HG02610 (cell line): ENCODE measurements around the gene GRAMD2B.
"Not testable (repeated sequence)": the region's sequence is repeated elsewhere in the genome, so short reads cannot be mapped to it uniquely, and the experiment has no call there.

ENCODE experiments used
- ATAC-seq: cut with Tn5 transposase; IDR thresholded peaks from one replicate; pipeline ENCODE4 v1.9.1; 2021; ENCODE audit warnings: mild to moderate bottlenecking, moderate library complexity; ENCODE audit not compliant: unreplicated experiment

GRAMD2B gene, protein sequence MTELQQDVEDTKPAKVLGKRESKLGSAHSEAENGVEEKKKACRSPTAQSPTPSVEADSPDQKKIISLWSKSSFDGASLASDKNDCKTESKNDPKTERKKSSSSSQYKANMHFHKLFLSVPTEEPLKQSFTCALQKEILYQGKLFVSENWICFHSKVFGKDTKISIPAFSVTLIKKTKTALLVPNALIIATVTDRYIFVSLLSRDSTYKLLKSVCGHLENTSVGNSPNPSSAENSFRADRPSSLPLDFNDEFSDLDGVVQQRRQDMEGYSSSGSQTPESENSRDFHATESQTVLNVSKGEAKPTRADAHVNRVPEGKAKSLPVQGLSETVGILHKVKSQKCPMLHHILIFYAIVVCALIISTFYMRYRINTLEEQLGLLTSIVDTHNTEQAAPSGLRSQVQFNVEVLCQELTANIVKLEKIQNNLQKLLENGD

DNA sequence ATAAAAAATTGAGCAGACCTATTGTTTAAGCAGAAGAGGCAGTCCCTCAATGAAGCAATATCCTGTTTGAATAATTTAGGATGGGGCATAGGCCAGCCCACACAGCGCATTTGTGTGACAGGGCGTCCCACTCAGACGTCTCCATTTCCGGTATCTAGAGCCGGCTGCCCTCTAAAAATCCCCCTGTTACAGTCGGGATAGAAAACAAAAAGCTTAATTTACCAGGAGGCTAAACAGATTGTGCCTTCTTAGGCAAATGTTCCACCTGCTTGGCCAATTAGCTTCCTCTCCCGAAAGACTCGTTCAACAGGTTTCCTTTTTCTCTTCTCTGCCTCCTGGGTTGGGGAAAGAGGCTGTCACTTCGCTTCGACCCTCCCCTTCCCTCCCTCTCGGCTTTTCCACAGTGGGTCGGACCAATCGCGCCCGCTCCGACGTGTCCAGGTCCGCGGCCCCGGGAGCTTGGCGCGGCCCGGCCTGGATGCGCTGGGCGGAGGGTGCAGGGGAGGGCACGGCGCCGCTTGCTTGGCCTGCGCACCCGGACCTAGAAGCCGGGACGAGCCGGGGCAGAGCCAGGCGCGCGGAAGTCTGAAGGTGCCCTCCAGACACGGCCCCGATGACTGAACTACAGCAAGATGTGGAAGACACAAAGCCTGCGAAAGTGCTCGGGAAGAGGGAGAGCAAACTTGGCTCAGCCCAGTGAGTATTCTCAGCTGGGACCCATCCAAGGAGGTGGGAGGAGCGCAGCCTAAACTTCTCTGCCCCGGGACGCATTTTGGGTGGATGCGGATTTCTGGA is at the start of gene GRAMD2B:
GRAMD2B (plus strand) TSS at position 416 of the 795 bp plus-strand sequence; CDS start at position 614, 198 bp downstream.
- peak; percentile 89 for ATAC-seq

DNA sequence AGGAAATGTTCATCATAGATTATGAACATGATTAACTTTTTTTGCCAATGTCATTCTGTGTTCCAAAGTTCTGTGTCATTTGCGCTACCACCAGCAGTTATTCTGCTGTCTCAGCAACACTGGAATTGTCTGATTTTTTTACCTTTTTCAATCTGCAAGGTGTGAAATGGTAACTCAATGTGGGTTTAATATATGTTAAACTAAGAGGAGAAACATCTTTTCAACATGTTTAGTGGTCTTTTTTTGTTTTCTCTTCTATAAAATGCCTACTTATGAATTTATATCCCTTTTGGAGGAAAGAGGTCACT is 49.1 kb upstream of the GRAMD2B start:
- ATAC-seq, result no peak

DNA sequence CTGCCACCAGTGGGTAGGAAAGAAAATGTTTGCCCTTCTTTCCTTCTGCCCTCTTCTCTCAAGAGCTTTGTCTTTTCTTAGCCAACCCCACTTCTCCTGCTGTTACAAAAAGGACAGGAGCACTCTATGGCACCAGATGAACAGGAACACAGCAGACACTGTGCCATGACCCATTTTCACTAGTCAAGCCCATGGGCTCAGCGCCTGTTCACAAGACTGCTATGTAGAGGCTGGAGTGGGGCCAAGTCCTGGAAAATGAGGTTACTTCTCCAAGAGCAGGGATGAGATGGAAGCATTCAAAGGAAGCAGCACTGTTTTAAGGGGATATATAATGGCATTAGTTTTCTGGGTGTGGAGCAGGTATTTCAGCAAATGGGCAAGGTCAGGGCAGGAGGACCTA is 46.8 kb upstream of the GRAMD2B start:
- ATAC-seq, result no peak

DNA sequence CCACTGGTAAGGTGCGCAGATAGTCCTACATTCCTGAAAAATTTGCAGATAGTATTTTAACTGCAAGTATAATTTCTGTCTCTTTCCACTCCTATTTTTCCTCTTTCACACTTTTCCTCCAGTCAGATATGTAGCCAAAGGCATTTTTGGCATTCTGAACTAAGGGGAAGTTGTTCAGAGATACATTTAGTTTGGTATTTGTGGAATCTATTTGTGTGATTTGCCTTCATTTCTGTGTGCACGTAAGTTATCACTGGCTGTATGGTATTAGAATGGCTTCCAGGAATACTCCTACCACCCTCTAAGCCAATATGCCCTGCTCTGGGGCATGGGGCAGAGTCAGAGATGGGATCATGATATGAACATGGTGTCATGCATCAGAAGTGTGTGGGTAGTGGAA is 45.8 kb upstream of the GRAMD2B start:
- ATAC-seq, result no peak

DNA sequence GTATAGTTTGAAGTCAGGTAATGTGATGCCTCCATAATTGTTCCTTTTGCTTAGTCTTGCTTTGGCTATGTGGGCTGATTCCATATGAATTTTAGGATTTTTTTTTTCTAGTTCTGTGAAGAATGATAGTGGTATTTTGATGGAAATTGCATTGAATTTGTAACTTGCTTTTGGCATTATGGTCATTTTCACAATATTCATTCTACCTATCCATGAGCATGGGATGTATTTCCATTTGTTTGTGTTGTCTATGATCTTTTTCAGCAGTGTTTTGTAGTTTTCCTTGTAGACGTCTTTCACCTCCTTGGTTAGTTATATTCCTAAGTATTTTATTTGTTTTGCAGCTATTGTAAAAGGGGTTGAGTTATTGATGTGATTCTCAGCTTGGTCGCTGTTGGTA is 42.9 kb upstream of the GRAMD2B start:
- ATAC-seq, result not testable (repeated sequence)

DNA sequence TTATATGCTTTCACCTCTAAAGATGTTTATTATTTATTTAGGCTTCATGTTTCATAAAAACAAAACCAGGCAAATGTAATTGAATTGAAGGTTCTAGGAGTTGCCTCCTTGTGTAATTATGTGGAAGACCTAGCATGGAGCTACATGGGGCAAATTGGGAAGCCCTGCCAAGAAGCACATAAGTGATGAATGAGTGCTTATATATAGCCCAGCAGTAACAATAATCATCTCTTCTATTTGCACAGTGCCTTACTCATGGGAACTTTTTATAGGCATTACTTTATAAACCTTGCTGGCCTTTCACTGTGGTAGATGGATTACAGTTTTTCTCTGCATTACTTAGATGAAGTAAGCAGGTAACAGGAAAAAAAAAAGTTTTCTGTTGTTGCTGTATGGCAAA is 40.0 kb upstream of the GRAMD2B start:
- ATAC-seq, result no peak

DNA sequence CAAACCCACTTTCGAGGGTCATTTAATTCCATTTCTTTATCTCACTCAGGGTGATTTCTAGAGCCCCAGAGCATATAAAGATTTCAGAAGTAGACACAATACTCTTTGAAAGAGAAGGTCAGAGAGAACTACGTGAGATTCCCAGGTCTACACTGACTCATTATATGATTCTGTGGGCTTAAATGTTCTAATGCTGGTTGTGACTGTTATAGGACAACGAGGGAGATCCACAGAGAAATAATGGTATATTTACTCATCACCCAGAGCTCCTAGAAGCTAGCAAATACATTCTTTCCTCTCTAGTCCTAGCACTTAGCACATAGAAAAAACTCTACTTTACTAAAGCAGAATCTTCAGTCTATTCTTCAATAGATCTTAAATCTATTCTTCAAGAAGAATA is 39.4 kb upstream of the GRAMD2B start:
- no peak for ATAC-seq

DNA sequence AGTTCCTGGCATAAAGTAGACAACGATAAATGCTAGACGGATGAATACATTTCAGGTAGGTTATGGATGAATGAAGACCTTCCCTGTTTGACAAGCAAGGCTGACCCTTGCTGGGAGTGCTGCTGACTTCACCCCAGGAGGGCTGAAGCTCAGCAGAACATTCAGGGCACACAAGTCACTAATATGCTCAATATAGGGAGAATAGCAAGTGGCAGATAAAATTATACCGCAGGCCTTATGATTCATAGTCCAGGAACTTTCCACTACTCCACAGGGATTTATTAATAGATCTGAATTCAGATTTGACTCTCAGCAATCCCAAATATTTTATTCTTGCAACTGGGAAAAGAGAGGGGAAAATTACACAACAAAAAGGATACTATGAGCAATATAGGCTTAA is 38.2 kb upstream of the GRAMD2B start:
- ATAC-seq, result no peak

DNA sequence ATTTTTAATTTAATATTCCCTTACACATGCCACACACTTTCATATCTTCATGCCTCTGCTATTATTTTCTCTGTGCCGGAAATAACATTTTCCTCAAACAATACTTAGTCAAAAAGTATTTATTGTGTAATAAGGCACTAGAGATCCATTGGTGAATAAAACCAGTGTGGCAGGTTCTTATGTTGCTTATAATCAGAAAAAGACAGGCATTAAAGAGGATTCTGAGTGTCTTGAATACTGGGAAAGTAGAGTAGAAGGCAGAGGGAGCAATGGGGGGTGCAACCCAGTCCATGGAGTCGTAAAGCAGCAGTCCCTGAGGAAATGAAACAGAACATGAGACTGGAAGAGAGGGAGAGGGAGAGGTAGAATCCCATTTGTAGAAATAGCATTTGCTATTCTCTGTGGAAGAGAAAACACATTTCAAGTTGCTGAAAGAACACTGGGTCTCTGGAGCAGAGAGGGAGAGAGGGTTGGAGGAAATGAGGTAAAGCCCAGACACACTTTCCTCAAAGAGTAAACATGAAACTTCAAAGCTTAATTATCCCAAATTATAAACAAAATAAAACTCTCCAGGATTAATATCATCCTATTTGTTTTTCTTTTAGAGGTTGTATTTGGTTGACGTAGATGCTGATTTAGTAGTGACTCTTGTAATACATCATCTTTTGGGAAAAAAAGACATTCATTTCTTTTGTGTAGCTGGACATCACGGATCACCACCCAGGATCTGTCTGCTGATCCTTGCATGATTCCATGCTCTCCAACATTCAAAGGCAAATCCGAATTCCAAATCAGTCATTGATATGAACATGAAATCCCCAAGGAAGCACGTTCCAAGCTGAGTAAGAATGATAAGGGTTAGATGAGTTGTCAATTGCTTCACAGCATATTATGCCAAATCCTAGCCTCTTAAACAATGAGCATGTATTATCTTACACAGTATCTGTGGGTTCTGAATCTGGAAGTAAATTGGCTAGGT is 37.4 kb upstream of the GRAMD2B start:
- ATAC-seq, result no peak

DNA sequence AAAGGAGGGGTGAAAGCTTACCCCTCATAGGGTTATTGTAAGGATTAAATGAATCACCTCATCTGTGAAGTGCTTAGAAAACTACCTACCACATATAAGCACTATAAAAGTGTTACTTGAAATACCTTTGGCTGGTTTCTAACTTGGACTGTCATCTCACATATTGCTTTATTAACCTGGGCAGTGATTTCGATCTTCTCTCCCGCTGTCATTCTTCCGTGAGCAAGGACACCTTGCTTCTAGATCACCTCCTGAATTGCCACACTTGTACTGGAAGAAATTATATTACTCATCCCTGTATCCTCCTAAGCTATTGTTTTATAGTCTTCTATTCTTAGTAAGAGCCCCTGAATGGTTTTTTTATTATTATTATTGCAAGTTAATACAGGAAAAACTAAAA is 34.0 kb upstream of the GRAMD2B start:
- ATAC-seq, result no peak

DNA sequence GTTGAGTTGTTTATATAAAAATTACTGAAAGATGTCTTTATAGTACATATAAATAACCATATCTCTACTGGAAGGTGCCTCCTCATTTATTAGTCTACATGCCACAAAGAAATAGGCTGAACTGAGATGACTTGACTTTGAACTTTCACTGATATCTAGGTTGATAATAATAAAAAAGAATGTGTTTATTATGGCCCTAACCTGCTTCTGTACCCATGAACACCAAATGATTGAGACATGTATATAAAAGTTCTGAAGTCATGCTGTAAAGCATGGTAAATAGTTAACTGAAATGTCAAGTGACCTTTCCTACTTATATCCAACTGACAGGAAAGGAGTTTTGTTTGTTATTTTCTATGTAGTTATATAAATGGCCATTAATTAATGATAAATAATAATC is 33.2 kb upstream of the GRAMD2B start:
- ATAC-seq, result no peak

DNA sequence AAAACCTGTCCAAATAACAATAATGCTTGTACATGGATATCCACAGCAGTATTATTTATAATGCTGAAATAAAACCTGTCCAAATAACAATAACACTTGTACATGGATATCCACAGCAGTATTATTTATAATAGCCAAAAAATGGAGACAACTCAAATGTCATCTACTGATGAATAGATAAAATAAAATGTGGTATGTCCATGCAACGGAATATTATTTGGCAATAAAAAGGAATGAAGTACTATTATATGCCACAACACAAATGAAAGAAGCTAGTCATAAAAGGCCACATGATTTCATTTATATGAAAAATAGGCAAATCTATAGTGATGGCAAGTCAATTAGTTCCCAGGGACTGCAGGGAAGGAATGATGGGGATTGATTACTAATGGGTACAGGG is 31.8 kb upstream of the GRAMD2B start:
- ATAC-seq, result no peak

DNA sequence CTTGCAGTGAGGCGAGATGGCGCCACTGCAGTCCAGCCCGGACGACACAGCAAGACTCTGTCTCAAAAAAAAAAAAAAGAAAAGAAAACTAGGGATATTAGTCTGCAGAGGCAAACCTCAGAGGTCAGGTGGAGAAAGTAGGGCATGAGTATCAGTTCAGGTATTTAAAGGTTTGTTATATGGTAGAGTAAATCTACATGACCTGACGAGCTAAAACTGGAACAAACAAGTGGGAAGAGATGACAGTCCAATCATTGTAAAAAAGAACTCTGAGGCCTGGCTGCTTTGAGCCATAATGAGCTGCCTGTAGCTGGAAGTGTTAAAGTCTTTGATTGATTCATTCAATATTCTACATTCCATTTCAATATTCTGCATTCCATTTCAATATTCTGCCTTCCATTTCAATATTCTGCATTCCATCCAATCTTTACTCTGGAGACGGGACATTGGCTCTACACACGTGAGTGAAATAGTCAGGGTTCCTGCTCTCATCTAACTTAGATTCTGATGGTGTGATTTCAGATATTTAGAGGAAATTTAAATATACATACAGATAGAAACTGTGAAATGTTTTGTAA is 28.9 kb upstream of the GRAMD2B start:
- no peak for ATAC-seq

DNA sequence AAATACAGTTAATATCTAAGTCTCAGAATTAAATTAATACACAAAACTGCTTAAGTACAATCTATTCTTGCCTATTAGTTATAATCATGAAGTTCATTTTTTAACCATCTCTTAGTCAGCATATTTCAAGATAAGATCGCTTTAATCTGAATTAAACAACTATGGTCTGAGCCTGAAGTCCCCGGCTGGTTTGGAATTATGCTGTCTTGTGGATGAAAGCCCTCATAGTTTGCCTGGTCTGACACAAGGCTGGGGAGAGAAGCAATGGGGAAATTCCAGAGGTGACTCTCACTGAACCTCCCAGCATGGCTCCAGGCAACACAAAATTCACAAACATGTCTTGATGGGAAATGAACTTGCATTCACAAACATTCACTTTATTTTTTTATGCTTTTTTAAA is 28.0 kb upstream of the GRAMD2B start:
- ATAC-seq, result no peak

DNA sequence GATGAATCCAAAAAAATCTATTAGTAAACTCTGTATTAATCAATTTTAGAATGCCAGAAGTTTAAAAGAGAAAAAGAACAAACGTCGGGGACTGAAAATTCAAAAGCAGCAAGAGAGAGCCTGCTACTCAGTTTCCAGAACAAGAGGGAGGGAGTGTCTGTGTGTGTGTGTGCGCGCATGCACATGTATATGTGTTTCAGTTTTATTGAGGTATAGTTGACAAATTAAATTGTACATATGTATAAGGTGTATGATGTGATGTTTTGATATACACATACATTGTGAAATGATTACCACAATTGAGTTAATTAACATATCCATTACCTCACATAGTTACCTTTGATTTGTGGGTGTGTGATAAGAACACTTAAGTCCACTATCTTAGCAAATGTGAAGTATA is 27.6 kb upstream of the GRAMD2B start:
- no peak for ATAC-seq

DNA sequence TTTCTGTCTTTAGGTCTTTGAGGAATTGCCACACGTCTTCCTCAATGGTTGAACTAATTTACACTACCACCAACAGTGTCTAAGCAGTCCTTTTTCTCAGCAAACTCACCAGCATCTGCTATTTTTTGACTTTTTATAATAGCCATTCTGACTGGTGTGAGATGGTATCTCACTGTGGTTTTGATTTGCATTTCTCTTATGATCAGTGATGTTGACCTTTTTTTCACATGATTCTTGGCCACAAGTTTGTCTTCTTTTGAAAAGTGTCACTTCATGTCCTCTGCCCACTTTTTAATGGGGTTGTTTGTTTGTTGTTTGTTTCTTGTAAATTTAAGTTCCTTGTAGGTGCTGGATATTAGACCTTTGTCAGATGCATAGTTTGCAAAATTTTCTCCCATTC is 26.5 kb upstream of the GRAMD2B start:
- ATAC-seq, result peak; percentile 49

DNA sequence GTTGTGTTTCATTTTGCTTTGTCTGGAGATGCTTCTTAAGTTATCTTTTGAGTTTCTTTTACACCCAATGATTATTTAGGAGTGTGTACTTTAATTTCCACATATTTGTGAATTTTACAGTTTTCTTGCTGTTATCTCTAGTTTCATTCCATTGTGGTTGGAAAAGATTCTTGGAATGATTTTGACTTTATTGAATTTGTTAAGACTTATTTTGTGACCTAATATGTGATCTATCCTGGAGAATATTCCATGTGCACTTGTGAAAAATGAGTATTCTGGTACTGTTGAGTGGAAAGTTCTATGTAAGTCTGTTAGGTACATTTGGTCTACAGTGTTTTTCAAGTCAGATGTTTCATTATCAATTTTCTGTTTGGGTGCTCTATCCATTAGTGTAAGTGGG is 24.4 kb upstream of the GRAMD2B start:
- ATAC-seq, result no peak

DNA sequence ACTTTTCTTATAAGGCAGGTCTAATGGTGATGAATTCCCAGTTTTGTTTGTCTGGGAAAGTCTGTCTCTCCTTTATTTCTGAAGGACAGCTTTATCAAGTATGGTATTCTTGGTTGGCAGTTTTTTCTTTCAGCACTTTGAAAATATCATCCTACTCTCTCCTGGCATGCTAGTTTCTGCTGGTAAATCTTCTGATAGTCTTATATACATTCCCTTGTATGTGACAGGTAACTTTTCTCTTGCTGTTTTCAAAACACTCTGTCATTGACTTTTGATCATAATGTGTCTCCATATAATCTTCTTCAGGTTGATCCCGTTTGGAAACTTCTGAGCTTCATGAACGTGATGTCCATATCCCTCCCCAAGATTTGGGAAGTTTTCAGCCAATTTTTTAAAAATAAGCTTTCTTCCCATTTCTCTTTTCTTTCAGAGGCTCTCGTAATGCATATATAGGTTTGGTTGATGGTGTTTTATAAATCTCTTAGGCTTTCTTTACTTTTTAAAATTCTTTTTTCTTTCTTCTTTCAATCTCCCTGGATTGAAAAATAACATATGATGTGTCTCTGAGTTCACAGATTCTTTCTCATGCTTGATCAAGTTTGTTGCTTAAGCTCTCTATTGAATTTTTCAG is 22.5 kb upstream of the GRAMD2B start:
- ATAC-seq, result no peak

DNA sequence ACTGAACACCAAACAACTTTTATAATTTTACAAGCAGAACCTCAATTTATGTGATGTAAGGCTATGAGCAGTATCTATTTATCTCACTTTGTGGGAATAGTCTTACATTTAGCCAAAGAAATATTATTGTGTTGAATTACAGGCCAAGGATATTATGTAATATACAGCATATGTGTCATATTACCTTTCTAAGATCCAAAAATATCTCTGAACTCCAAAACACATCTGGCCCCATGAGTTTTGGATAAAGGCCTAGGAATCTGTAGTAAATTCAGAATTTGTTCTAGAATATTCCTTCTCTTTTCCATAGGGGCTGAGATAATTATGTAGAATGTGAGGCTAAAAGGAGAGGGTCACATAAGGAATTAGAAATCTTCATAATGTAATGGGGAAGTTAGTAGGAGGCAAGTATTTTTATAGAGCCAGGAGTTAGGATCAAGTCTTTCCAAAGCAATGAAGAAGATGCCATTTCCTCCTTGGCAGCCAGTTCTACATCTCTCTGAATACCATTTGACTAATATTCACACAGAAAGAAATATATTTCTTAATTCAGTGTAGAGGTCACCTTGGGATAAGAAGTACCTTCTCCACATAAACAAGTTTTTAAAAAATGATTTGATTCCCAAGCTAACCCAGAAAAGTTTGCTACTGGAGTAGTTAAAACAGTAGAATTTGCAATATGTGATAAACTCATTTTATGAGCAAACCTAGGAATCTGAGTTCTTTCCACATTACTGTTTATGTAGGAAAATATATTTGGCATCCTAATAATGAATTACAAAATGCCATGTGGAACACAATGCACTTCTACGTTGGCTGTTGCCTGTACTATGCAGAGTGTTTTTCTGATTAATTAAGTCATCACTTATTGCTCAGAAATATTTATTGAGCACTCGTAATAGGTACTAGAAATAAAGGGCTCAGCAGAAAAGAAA is 20.3 kb upstream of the GRAMD2B start:
- no peak for ATAC-seq
